SH-SY5Y (cell line): Measurements from ENCODE around the gene ITSN1.

Experiments
- GATA2 ChIP-seq: IDR thresholded peaks from 2 replicates; pipeline ENCODE4 v1.6.1; 2011; ENCODE audit warnings: mild to moderate bottlenecking, low read depth, low read length
- GATA3 ChIP-seq: IDR thresholded peaks from 2 replicates; pipeline ENCODE4 v1.6.1; 2011; ENCODE audit warnings: low read depth, mild to moderate bottlenecking, low read length, moderate library complexity

ITSN1 gene

GRCh38 chr21:33780631-33781030 is 138.3 kb downstream of the ITSN1 start:
- TF ChIP-seq GATA3 (no peak), GATA2 (no peak)

GRCh38 chr21:33781121-33781520 is 138.8 kb downstream of the ITSN1 start:
- TF ChIP-seq GATA3, result no peak
- TF ChIP-seq GATA2, result no peak

- TF ChIP-seq GATA2 (no peak), GATA3 (no peak)
Observed at GRCh38 chr21:33783187-33783979, 141.1 kb downstream of the ITSN1 start.

GRCh38 chr21:33787431-33787830 is 145.1 kb downstream of the ITSN1 start:
- TF ChIP-seq GATA3 (no peak), GATA2 (no peak)

GRCh38 chr21:33789697-33790096 is 147.4 kb downstream of the ITSN1 start:
- TF ChIP-seq GATA2 (no peak), GATA3 (no peak)

GRCh38 chr21:33791073-33791472 is 148.8 kb downstream of the ITSN1 start:
- no peak for TF ChIP-seq GATA2
- TF ChIP-seq GATA3, result no peak

GRCh38 chr21:33794596-33794995 is 152.3 kb downstream of the ITSN1 start:
- no peak for TF ChIP-seq GATA2
- no peak for TF ChIP-seq GATA3

GRCh38 chr21:33797565-33797964 is 155.3 kb downstream of the ITSN1 start:
- TF ChIP-seq GATA3 (no peak), GATA2 (no peak)

GRCh38 chr21:33799378-33800090 is 157.2 kb downstream of the ITSN1 start:
- TF ChIP-seq GATA3, result no peak
- TF ChIP-seq GATA2, result no peak

GRCh38 chr21:33800753-33801423 is 158.6 kb downstream of the ITSN1 start:
- no peak for TF ChIP-seq GATA3
- no peak for TF ChIP-seq GATA2

GRCh38 chr21:33801424-33802405 is 159.4 kb downstream of the ITSN1 start:
- TF ChIP-seq GATA3, result no peak
- no peak for TF ChIP-seq GATA2

- TF ChIP-seq GATA3 (no peak), GATA2 (no peak)
Observed at GRCh38 chr21:33802481-33802880, 160.2 kb downstream of the ITSN1 start.

- no peak for TF ChIP-seq GATA2
- no peak for TF ChIP-seq GATA3
Observed at GRCh38 chr21:33808715-33809367, 166.5 kb downstream of the ITSN1 start.

- TF ChIP-seq GATA3 (no peak), GATA2 (no peak)
Observed at GRCh38 chr21:33810766-33811165, 168.5 kb downstream of the ITSN1 start.
